Stimulated activated naive CD4-positive, alpha-beta T cell treated with Interleukin-2 at 50 U/mL for 16 hours (primary cell): ENCODE data around the gene HPSE2.
"Not testable (repeated sequence)": the region's sequence is repeated elsewhere in the genome, so short reads cannot be mapped to it uniquely, and the experiment has no call there.

Experiments
- DNase-seq: peaks from one replicate; lab custom pipeline; 2025; lab: John Stamatoyannopoulos, UW

Gene HPSE2

GRCh38 chr10:99005254-99005653 lies 230.4 kb downstream of the HPSE2 start:
- no peak for DNase-seq

- DNase-seq, result no peak
Measured at GRCh38 chr10:99004738-99005137, 230.9 kb downstream of the HPSE2 start.

- DNase-seq, result no peak
Measured at GRCh38 chr10:99002392-99002791, 233.3 kb downstream of the HPSE2 start.

- no peak for DNase-seq
Measured at GRCh38 chr10:98997596-98997995, 238.1 kb downstream of the HPSE2 start.

- no peak for DNase-seq
Measured at GRCh38 chr10:98994030-98994429, 241.6 kb downstream of the HPSE2 start.

GRCh38 chr10:98983751-98984150 lies 251.9 kb downstream of the HPSE2 start:
- DNase-seq, result not testable (repeated sequence)

GRCh38 chr10:98980353-98980752 lies 255.3 kb downstream of the HPSE2 start:
- DNase-seq, result no peak

- DNase-seq, result no peak
Measured at GRCh38 chr10:98971464-98971863, 264.2 kb downstream of the HPSE2 start.

GRCh38 chr10:98967601-98968000 lies 268.1 kb downstream of the HPSE2 start:
- DNase-seq, result no peak

- DNase-seq, result no peak
Measured at GRCh38 chr10:98963608-98964007, 272.0 kb downstream of the HPSE2 start.

GRCh38 chr10:98959379-98959778 lies 276.3 kb downstream of the HPSE2 start:
- no peak for DNase-seq

- DNase-seq, result no peak
Measured at GRCh38 chr10:98957801-98958200, 277.9 kb downstream of the HPSE2 start.

- DNase-seq, result no peak
Measured at GRCh38 chr10:98956576-98957260, 278.9 kb downstream of the HPSE2 start.

GRCh38 chr10:98953251-98953650 lies 282.4 kb downstream of the HPSE2 start:
- no peak for DNase-seq

GRCh38 chr10:98951269-98952000 lies 284.2 kb downstream of the HPSE2 start:
- DNase-seq, result no peak

- no peak for DNase-seq
Measured at GRCh38 chr10:98950106-98950505, 285.5 kb downstream of the HPSE2 start.

GRCh38 chr10:98949306-98949705 lies 286.3 kb downstream of the HPSE2 start:
- DNase-seq, result no peak

- no peak for DNase-seq
Measured at GRCh38 chr10:98943681-98944080, 292.0 kb downstream of the HPSE2 start.

- no peak for DNase-seq
Measured at GRCh38 chr10:98929709-98930108, 305.9 kb downstream of the HPSE2 start.

GRCh38 chr10:98925651-98926050 lies 310.0 kb downstream of the HPSE2 start:
- no peak for DNase-seq

- no peak for DNase-seq
Measured at GRCh38 chr10:98924526-98924925, 311.1 kb downstream of the HPSE2 start.

GRCh38 chr10:98921316-98921715 lies 314.3 kb downstream of the HPSE2 start:
- no peak for DNase-seq

- DNase-seq, result no peak
Measured at GRCh38 chr10:98920807-98921206, 314.8 kb downstream of the HPSE2 start.

- no peak for DNase-seq
Measured at GRCh38 chr10:98920360-98920759, 315.3 kb downstream of the HPSE2 start.
